ENCODE data around the gene RNF44. TPM values are rescaled to one million over a fixed set of nuclear protein-coding genes. Genes with fewer than 3 reads are reported as not detected.

Gene RNF44
- total RNA-seq, 1 donor from 2014 or later, result 96.5 TPM

DNA sequence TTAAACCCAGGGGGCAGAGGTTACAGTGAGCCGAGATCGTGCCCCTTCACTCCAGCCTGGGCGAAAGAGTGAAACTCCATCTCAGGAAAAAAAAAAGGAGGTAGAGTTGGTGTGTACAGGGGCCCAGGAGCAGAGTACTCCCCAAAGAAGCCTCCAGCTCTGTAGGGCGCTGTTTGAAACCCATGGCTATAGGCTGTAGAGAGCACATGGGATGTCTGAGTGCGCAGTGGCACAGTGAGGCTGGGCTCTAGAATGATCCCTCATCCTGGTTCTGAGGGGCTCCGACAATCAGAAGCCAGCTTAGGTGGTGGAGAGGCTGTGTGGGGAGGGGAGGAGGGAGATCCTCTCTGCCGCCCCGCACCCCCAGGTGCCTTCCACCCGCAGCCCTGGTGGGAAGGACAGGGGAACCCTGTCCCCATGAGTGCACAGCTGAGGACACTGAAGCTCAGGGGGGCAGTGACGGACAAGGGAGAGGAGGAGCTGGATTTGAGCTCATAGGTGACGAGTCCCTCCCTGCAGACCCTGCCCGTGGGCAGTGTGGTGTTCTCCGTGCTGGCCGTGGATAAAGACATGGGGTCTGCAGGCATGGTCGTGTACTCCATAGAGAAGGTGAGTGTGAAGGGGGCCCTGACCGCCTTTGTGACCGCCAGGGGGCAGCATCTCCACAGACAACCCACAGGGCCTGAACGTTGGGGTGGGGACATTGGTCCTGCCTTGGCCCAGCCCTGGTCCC lies 36.5 kb upstream of the RNF44 start:
- ATAC-seq (ENCODE audit: low read depth) (peak; percentile 86), DNase-seq (peak; percentile 75)
- TF ChIP-seq, protein P1, sequence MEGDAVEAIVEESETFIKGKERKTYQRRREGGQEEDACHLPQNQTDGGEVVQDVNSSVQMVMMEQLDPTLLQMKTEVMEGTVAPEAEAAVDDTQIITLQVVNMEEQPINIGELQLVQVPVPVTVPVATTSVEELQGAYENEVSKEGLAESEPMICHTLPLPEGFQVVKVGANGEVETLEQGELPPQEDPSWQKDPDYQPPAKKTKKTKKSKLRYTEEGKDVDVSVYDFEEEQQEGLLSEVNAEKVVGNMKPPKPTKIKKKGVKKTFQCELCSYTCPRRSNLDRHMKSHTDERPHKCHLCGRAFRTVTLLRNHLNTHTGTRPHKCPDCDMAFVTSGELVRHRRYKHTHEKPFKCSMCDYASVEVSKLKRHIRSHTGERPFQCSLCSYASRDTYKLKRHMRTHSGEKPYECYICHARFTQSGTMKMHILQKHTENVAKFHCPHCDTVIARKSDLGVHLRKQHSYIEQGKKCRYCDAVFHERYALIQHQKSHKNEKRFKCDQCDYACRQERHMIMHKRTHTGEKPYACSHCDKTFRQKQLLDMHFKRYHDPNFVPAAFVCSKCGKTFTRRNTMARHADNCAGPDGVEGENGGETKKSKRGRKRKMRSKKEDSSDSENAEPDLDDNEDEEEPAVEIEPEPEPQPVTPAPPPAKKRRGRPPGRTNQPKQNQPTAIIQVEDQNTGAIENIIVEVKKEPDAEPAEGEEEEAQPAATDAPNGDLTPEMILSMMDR (IDR thresholded peaks at IDR 0.05), result peak; percentile 34
- Mint-ChIP-seq H3K9me3 (no peaks in the 10 kb centered on the region), H3K27ac (no peak overlapping the region), H3K4me1 (peaks cover 13% of the 10 kb centered on the region), H3K27me3 (peaks cover 8% of the 10 kb centered on the region), H3K36me3 (ENCODE audit: low read depth) (no peaks in the 10 kb centered on the region), H3K4me3 (no peak overlapping the region)
- POLR2A ChIA-PET, result no interaction called here
- intact Hi-C loops (cut with micrococcal nuclease), result loop anchor here (1.0 to 2.0 kb wide), 8 partner anchors 23 to 539 kb away; partner anchors contain the start of genes CLTB and TSPAN17
- CTCF ChIA-PET, result interaction anchor here (0.7 to 1.9 kb wide), 10 partner anchors 8 to 525 kb away, joined by 3 to 12 read pairs (median 3); partner anchors contain the start of genes CLTB and HK3

DNA sequence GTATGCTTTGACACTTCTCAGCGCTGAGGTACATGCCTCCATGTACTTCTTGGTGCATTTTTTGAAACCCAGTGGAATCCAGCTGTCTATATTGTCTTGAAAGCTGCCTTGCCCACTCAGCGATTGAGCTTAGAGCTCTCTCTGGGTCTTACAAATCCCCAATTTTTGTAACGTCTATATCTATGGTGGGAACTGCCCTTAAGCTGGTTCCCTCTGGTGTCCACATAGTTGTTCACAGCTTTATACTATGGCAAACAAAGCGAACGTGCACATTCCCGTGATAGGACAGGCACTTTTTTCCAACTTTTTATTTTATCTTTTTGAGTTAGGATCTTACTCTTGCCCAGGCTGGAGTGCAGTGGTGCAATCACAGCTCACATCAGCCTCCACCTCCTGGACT lies 32.8 kb upstream of the RNF44 start:
- ChIA-PET POLR2A (interaction anchor here (0.5 kb wide), 1 partner anchor 45 kb away, joined by 3 read pairs; no protein-coding TSS in a partner anchor), CTCF (interaction anchor here (1.4 to 2.5 kb wide), 2 partner anchors 152 to 153 kb away, joined by 3 to 6 read pairs; partner anchors contain the start of gene CLTB)
- ATAC-seq (ENCODE audit: low read depth), result no peak

DNA sequence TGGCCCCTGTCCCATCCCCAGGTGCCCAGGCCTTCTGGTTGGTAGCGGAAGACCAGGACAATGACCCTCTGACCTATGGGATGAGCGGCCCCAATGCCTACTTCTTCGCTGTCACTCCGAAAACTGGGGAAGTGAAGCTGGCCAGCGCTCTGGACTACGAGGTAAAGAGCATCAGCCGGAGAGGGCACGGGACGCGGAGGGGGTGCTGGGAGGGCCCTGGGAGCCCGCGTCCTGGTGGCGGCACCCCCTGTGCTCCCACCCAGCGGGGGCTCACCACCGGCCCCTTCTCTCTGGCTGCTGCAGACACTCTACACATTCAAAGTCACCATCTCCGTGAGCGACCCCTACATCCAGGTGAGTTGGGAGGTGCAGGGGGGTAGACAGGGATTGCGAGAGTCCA lies 31.5 kb upstream of the RNF44 start:
- Mint-ChIP-seq H3K9me3 (no peaks in the 10 kb centered on the region), H3K36me3 (ENCODE audit: low read depth) (no peaks in the 10 kb centered on the region), H3K27me3 (peaks cover 6% of the 10 kb centered on the region), H3K4me1 (no peaks in the 10 kb centered on the region), H3K27ac (no peak overlapping the region), H3K4me3 (no peak overlapping the region)
- ATAC-seq (ENCODE audit: low read depth) (no peak), DNase-seq (no peak)
- TF ChIP-seq, protein P1 (IDR thresholded peaks at IDR 0.05), result no peak
- ChIA-PET CTCF (no interaction called here), POLR2A (no interaction called here)
- intact Hi-C loops (cut with micrococcal nuclease), result no loop called here

More for the DNA sequence above, 32.8 kb upstream of the RNF44 start:
- Mint-ChIP-seq H3K9me3 (no peaks in the 10 kb centered on the region), H3K27ac (no peak overlapping the region), H3K4me3 (no peak overlapping the region), H3K4me1 (peaks cover 5% of the 10 kb centered on the region), H3K36me3 (ENCODE audit: low read depth) (no peaks in the 10 kb centered on the region), H3K27me3 (peaks cover 6% of the 10 kb centered on the region)
- no peak for DNase-seq
- TF ChIP-seq, protein P1 (IDR thresholded peaks at IDR 0.05), result no peak
- intact Hi-C loops (cut with micrococcal nuclease), result no loop called here

DNA sequence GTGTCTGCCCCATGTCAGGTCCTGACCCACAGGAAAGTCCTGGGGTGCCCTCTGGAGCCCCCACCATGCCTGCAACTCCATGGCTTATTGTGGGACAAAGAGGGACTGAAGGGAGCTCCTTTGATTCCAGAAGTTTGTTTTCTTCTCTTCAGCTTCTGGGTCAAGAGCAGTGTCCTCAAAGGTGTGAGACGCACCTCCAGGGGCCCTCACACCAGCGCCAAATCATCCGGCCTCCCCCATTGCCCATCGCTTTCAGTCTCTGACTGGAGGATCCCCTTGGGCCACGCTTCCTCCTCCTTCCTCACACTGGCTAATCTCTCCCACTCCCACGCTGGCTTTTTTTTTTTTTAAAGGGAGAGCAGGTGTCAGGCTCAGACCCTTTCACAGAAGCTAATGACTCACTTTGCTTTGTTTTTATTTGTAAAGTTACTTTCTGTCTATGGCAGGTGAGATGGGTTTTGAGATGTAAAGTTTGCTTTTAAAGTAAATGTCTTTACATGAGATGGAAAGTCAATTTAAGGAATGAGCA lies 28.6 kb upstream of the RNF44 start:
- ChIA-PET POLR2A (no interaction called here), CTCF (interaction anchor here (1.0 kb wide), 1 partner anchor 8 kb away, joined by 3 read pairs; no protein-coding TSS in a partner anchor)
- H3K4me3 Mint-ChIP-seq, result no peak overlapping the region
- DNase-seq, result no peak
- H3K9me3 Mint-ChIP-seq, result no peaks in the 10 kb centered on the region
- TF ChIP-seq, protein P1 (IDR thresholded peaks at IDR 0.05), result no peak
- peaks cover 5% of the 10 kb centered on the region for H3K27me3 Mint-ChIP-seq
- no peak for ATAC-seq (ENCODE audit: low read depth)
- intact Hi-C loops (cut with micrococcal nuclease), result no loop called here
- no peaks in the 10 kb centered on the region for H3K4me1 Mint-ChIP-seq
- no peaks in the 10 kb centered on the region for H3K36me3 Mint-ChIP-seq (ENCODE audit: low read depth)
- no peak overlapping the region for H3K27ac Mint-ChIP-seq

DNA sequence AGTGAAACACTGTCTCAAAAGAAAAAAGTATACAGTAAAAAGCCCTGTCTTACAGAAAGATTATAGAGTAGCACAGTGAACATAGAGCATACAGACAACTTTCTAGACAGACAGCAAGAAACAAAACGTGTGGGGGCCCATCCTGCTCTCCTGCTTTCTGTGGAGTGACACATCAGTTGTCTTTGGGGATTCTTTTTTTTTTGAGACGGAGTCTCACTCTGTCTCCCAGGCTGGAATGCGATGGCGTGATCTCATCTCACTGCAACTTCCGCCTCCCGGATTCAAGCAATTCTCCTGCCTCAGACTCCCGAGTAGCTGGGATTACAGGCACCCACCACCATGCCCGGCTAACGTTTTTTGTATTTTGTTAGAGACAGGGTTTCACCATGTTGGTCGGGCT lies 26.8 kb upstream of the RNF44 start:
- intact Hi-C loops (cut with micrococcal nuclease), result no loop called here
- POLR2A ChIA-PET, result no interaction called here
- H3K27ac Mint-ChIP-seq, result no peak overlapping the region
- H3K4me1 Mint-ChIP-seq, result peaks cover 4% of the 10 kb centered on the region
- peaks cover 5% of the 10 kb centered on the region for H3K27me3 Mint-ChIP-seq
- CTCF ChIA-PET, result no interaction called here
- no peak for ATAC-seq (ENCODE audit: low read depth)
- H3K9me3 Mint-ChIP-seq, result no peaks in the 10 kb centered on the region
- H3K36me3 Mint-ChIP-seq (ENCODE audit: low read depth), result no peaks in the 10 kb centered on the region
- no peak for DNase-seq
- TF ChIP-seq, protein P1 (IDR thresholded peaks at IDR 0.05), result no peak
- H3K4me3 Mint-ChIP-seq, result no peak overlapping the region
